Endothelial cell (in vitro differentiated cells): Measurements from ENCODE around the gene SLC25A1. TPM values are rescaled to one million over a fixed set of nuclear protein-coding genes. Genes with fewer than 3 reads are reported as not detected.

Source experiments
- DNase-seq: peaks from one replicate; pipeline ENCODE4 v3.0.0; 2021; ENCODE audit warnings: low spot score
- H3K27ac Mint-ChIP-seq: one replicate; pipeline ENCODE4 v1.8.0; 2021; ENCODE audit warnings: mixed read lengths, inconsistent platforms; ENCODE audit not compliant: unreplicated experiment
- H3K27me3 Mint-ChIP-seq: one replicate; pipeline ENCODE4 v1.8.0; 2021; ENCODE audit warnings: mild to moderate bottlenecking, moderate library complexity, mixed read lengths, inconsistent platforms; ENCODE audit not compliant: unreplicated experiment
- H3K36me3 Mint-ChIP-seq: one replicate; pipeline ENCODE4 v1.8.0; 2021; ENCODE audit warnings: mild to moderate bottlenecking, low read depth, mixed read lengths, inconsistent platforms; ENCODE audit not compliant: unreplicated experiment
- H3K4me1 Mint-ChIP-seq: one replicate; pipeline ENCODE4 v1.8.0; 2021; ENCODE audit warnings: mild to moderate bottlenecking, mixed read lengths, inconsistent platforms; ENCODE audit not compliant: unreplicated experiment
- H3K4me3 Mint-ChIP-seq: one replicate; pipeline ENCODE4 v1.8.0; 2021; ENCODE audit warnings: mild to moderate bottlenecking, mixed read lengths, inconsistent platforms; ENCODE audit not compliant: unreplicated experiment
- H3K9me3 Mint-ChIP-seq: one replicate; pipeline ENCODE4 v1.8.0; 2021; ENCODE audit warnings: mixed read lengths, inconsistent platforms; ENCODE audit not compliant: unreplicated experiment
- CTCF ChIP-seq: fragments of 200-600 bp; sonication (generic); IDR thresholded peaks from one replicate; pipeline ENCODE4 v1.5.0; 2021; ENCODE audit warnings: antibody characterized with exemption; ENCODE audit not compliant: unreplicated experiment
- total RNA-seq: library from RNA; stranded (reverse); fragmentation: NEBNext Ultra II Directional; extraction: Animal tissue kit (Norgen Biotek cat#: 25700); gene quantifications from one replicate; pipeline ENCODE4 v1.2.1, GENCODE V29; 2021; ENCODE audit not compliant: unreplicated experiment

Gene SLC25A1
- total RNA-seq, 1 donor from 2014 or later: 79.2 TPM

- DNase-seq: no peak
- TF ChIP-seq CTCF: no peak
- Mint-ChIP-seq H3K36me3 (peaks cover 11% of the 10 kb centered on the region), H3K4me1 (peaks cover 5% of the 10 kb centered on the region), H3K27ac (no peak overlapping the region), H3K9me3 (no peaks in the 10 kb centered on the region), H3K4me3 (no peak overlapping the region), H3K27me3 (peaks cover 2% of the 10 kb centered on the region)
Measured at GRCh38 chr22:19213442-19214077, 35.0 kb upstream of the SLC25A1 start.

DNA sequence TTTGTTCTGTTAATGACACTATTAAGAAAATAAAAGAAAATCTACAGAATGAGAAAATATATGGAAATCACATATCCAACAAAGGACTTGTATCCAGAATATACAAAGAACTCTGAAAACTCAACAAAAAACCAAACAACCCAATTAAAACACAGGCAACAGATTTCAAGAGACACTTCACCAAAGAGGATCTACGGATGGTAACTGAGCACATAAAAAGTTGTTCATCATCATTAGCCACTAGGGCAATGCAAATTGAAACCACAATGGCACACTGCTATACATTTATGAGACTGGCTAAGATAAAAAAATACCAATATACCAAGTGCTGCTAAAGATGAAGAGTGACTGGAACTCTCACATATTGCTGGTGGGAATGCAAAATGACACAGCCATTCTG lies 34.5 kb upstream of the SLC25A1 start:
- Mint-ChIP-seq H3K36me3 (peaks cover 16% of the 10 kb centered on the region), H3K27ac (no peak overlapping the region), H3K9me3 (no peaks in the 10 kb centered on the region), H3K4me1 (peaks cover 3% of the 10 kb centered on the region), H3K4me3 (no peak overlapping the region), H3K27me3 (peaks cover 2% of the 10 kb centered on the region)
- no peak for TF ChIP-seq CTCF
- no peak for DNase-seq

GRCh38 chr22:19212302-19212870 lies 33.9 kb upstream of the SLC25A1 start:
- TF ChIP-seq CTCF: no peak
- peaks cover 2% of the 10 kb centered on the region for H3K27me3 Mint-ChIP-seq
- no peaks in the 10 kb centered on the region for H3K9me3 Mint-ChIP-seq
- H3K4me3 Mint-ChIP-seq: no peak overlapping the region
- DNase-seq: no peak
- H3K4me1 Mint-ChIP-seq: no peaks in the 10 kb centered on the region
- H3K36me3 Mint-ChIP-seq: peaks cover 17% of the 10 kb centered on the region
- no peak overlapping the region for H3K27ac Mint-ChIP-seq

DNA sequence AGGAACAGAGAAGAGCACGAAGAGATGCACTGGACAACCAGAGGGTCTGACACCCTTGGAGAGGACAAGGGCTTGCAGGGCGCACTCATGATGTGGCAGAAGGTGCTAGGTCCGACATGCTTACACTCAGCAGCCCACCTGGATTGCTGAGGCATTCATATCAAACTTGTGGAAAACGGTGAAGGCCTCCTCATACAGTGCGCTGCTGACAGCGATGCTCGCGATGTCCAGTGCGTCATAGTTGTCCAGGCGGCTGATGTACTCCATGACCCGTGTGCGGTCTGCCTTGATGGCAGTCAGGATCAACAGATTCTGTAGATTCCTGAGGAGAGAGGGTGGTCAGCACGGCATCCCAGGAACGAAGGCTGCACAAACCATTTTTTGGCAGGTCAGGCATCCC lies 31.7 kb upstream of the SLC25A1 start:
- no peak for DNase-seq
- Mint-ChIP-seq H3K4me1 (no peaks in the 10 kb centered on the region), H3K27ac (no peak overlapping the region), H3K9me3 (no peaks in the 10 kb centered on the region), H3K36me3 (peaks cover 17% of the 10 kb centered on the region), H3K4me3 (no peak overlapping the region), H3K27me3 (no peaks in the 10 kb centered on the region)
- TF ChIP-seq CTCF: no peak

GRCh38 chr22:19208287-19208847 lies 29.8 kb upstream of the SLC25A1 start:
- Mint-ChIP-seq H3K27ac (no peak overlapping the region), H3K4me1 (no peaks in the 10 kb centered on the region), H3K4me3 (no peak overlapping the region), H3K36me3 (peaks cover 25% of the 10 kb centered on the region), H3K9me3 (no peaks in the 10 kb centered on the region), H3K27me3 (peaks cover 2% of the 10 kb centered on the region)
- no peak for DNase-seq
- no peak for TF ChIP-seq CTCF
